ENCODE data around the gene RABL6.
"Not testable (repeated sequence)": the region's sequence is repeated elsewhere in the genome, so short reads cannot be mapped to it uniquely, and the experiment has no call there.

The RABL6 gene

DNA sequence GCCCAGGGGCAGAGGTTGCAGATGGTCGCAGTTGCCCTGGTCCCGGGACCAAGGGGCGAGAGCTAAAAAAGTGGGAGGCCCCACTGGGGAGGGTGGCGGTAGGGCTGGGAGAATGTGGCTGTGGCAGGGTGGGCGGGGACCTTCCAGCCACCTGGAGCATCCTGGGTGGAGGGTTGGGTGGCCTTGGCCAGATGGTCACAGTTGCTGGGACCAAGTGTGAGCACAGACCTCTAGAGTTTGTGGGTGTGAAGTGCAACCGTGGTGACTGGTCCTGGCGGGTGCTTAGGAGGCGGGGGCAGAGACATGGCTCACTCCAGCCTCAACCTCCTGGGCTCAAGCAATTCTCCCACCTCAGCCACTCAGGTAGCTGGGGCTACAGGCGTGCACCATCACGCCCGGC is 72.9 kb downstream of the RABL6 start:
- no peak for DNase-seq (ENCODE audit: low read depth, low spot score)
- in situ Hi-C loops (cut with HindIII; ENCODE audit: low sequenced_read_pairs), result no loop called here
- no peak overlapping the region for H3K4me3 ChIP-seq (ENCODE audit: low read depth, low read length)
- TF ChIP-seq, protein P1, sequence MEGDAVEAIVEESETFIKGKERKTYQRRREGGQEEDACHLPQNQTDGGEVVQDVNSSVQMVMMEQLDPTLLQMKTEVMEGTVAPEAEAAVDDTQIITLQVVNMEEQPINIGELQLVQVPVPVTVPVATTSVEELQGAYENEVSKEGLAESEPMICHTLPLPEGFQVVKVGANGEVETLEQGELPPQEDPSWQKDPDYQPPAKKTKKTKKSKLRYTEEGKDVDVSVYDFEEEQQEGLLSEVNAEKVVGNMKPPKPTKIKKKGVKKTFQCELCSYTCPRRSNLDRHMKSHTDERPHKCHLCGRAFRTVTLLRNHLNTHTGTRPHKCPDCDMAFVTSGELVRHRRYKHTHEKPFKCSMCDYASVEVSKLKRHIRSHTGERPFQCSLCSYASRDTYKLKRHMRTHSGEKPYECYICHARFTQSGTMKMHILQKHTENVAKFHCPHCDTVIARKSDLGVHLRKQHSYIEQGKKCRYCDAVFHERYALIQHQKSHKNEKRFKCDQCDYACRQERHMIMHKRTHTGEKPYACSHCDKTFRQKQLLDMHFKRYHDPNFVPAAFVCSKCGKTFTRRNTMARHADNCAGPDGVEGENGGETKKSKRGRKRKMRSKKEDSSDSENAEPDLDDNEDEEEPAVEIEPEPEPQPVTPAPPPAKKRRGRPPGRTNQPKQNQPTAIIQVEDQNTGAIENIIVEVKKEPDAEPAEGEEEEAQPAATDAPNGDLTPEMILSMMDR (IDR thresholded peaks at IDR 0.05; ENCODE audit: low read depth, low read length), result no peak

- DNase-seq (ENCODE audit: low read depth, low spot score), result no peak
- in situ Hi-C loops (cut with HindIII; ENCODE audit: low sequenced_read_pairs), result no loop called here
- TF ChIP-seq, protein P1 (IDR thresholded peaks at IDR 0.05; ENCODE audit: low read depth, low read length), result no peak
- no peak overlapping the region for H3K4me3 ChIP-seq (ENCODE audit: low read depth, low read length)
Measured at GRCh38 chr9:136881691-136882108, 74.0 kb downstream of the RABL6 start.

DNA sequence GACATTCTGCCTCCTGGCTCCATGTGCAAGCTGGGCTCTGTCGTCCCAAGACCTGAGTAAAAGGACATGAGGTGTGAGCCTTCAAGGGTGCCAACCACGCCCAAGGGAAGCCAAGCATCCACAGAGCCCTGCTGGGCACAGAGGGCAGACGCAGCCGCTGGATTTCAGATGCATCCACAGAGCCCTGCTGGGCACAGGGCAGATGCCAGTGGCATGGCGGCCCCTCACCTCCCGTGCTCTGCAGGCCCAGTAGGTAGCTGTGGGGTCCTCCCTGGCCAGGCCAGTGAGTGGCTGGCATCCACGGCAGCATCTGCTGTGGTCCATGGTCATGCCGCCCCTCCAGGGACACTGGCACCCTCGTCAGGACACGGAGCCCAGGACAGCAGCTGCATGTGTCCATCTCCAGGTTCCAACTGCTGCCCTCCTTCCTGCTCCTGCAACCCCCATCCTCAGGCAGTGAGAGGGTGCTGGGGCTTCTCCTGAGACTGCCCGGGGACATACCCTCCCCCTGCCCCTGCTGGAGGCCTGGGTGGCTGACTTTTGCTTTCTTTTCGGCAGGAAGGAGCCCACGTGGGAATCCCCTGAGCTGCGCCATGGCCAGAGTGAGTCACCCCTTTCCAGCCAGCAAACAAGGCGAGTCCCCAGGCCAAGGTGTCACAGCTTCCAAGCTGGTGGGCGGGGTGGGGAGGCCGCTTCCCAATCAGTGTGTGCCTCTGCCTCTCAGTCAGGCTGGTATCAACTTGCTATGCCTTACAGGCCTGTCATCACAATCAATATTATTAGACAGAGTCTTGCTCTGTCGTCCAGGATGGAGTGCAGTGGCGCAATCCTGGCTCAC is 74.6 kb downstream of the RABL6 start:
- H3K4me3 ChIP-seq (ENCODE audit: low read depth, low read length), result no peak overlapping the region
- in situ Hi-C loops (cut with HindIII; ENCODE audit: low sequenced_read_pairs), result no loop called here
- peak; percentile 67 for DNase-seq (ENCODE audit: low read depth, low spot score)
- TF ChIP-seq, protein P1 (IDR thresholded peaks at IDR 0.05; ENCODE audit: low read depth, low read length), result no peak

DNA sequence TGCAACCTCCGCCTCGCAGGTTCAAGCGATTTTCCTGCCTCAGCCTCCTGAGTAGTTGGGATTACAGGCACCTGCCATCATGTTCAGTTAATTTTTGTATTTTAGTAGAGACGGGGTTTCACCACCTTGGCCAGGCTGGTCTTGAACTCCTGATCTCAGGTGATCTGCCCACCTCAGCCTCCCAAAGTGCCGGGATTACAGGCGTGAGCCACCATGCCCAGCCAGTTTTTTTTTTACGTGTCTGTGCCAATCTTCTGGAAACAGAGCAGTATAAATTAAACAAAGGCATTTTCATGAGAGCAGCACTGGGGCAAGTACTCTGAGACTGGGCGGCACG is 75.2 kb downstream of the RABL6 start:
- DNase-seq (ENCODE audit: low read depth, low spot score); H3K4me3 ChIP-seq (ENCODE audit: low read depth, low read length); in situ Hi-C loops (cut with HindIII; ENCODE audit: low sequenced_read_pairs): not testable (repeated sequence)

DNA sequence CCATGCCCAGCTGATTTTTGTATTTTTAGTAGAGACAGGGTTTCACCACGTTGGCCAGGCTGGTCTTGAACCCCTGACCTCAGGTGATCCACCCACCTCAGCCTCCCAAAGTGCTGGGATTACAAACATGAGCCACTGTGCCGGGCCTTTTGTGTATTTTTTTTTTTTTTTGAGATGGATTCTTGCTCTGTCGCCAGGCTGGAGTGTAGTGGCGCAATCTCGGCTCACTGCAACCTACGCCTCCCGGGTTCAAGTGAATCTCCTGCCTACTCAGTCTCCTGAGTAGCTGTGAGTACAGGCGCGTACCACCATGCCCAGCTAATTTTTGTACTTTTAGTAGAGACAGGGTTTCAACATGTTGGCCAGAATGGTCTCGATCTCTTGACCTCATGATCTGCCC is 75.9 kb downstream of the RABL6 start:
- in situ Hi-C loops (cut with HindIII; ENCODE audit: low sequenced_read_pairs); H3K4me3 ChIP-seq (ENCODE audit: low read depth, low read length); DNase-seq (ENCODE audit: low read depth, low spot score): not testable (repeated sequence)

DNA sequence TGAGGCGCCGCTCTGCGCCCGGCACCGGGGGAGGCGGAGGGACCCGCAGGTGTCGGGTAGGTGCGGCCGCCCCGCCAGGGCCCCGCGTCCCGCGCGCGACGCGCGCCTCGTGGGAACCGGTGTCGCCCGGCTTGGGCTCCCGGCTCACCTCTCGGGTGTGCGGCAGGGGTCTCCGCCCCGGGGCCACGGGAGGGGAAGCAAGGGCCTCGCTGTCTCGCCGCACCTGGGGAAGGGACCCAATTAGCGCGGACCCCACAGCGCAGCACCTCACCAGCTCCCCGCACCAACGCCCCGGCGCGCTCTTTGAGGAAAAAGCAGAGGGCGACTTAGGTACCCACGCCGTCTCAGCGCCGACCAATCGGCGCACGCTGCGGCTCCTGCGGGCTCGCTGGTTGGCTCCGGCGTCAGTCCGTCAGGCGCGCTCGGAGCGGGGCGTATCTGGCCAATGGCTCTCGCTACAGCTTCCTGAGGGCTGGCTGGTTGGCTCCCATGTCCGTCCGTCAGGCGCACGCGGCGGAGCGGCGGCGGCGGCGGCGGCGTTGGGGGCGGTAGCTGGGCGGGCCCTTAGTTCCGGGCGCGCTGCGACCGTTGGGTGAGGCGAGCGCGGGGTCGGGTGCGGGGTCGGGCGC is 78.3 kb downstream of the RABL6 start, which contains the start of gene TRAF2:
TSS of gene TRAF2 (plus strand) at position 567 of the 629 bp plus-strand sequence. CDS start 12,225 bp downstream, outside the sequence.
- DNase-seq (ENCODE audit: low read depth, low spot score), result peak; percentile 100
- in situ Hi-C loops (cut with HindIII; ENCODE audit: low sequenced_read_pairs), result no loop called here
- peak within 1 kb of the TSS; percentile 69 for H3K4me3 ChIP-seq (ENCODE audit: low read depth, low read length)
- TF ChIP-seq, protein P1 (IDR thresholded peaks at IDR 0.05; ENCODE audit: low read depth, low read length), result no peak

DNA sequence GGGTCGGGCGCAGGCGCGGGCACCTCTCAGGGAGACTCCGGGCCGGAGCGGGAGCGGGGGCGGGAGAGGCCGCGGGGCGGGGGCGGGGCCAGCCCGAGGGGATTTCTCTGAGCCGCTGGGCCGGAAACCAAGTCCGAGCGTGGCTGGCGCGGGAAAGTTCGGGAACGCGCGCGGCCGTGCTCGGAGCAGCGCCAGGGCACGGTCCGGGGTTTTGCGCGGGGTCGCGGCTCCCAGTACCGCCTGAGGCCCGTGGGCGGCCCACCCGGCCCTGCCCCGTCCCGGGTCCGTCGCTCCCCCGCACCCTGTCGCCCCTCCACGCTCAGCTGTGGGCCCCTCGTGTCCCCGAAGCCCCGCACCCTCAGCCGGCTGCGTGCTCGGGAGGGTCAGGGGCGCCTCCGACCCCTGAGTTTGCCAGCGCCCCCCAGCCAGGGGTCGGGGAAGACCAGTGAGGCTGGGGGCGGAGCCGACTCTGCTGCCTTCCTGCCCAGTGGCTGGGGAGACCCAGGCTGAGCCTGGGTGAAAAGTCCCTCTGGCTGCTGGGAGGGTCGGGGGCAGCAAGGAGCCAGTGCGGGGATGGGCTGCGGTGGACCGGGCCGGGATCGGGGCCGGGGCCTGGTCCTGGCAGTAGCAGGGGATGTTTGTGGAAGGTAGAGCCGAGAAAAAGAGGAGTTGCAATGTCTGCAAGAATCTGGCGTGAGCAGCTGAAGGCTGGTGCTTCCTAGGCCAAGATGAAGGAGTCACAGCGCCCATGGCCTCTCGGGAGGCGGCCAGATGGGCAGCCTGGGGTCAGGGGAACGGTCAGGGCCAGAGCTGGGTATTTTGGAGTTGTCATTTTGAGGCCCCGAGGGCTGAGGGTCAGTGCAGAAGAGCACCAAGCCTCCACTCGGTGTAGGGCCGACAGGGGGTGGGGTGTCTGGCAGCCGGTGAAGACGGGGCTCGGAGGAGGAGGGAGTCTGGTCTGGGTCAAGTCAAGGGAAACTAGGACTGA is 79.2 kb downstream of the RABL6 start:
- peak overlapping the region; percentile 69 for H3K4me3 ChIP-seq (ENCODE audit: low read depth, low read length)
- TF ChIP-seq, protein P1 (IDR thresholded peaks at IDR 0.05; ENCODE audit: low read depth, low read length), result no peak
- DNase-seq (ENCODE audit: low read depth, low spot score), result peak; percentile 20
- in situ Hi-C loops (cut with HindIII; ENCODE audit: low sequenced_read_pairs), result no loop called here

All from astrocyte of the spinal cord (primary cell).